SK-N-SH (cell line): ENCODE measurements around the gene ABCC4. TPM values are rescaled to one million over a fixed set of nuclear protein-coding genes. Genes with fewer than 3 reads are reported as not detected.

ENCODE experiments used
- CTCF ChIA-PET: fragments of 300-600, 350-600 bp; formaldehyde crosslinking; extraction: SDS; loops from one replicate; lab custom pipeline; 2021; lab: Yijun Ruan, JAX
- POLR2A ChIA-PET: fragments of 350-600 bp; sonication (Branson Sonifier 250); formaldehyde crosslinking; extraction: SDS; loops from one replicate; lab custom pipeline; 2020; ENCODE audit warnings: antibody characterized with exemption, inconsistent platforms; lab: Yijun Ruan, JAX
- DNase-seq: peaks from one replicate; pipeline ENCODE4 v3.0.0; 2012
- H2AFZ ChIP-seq: fragments of 200-600 bp; sonication (generic); 2 replicates; pipeline ENCODE4 v1.8.1; 2016; ENCODE audit warnings: antibody characterized with exemption, mild to moderate bottlenecking, low read depth
- H3F3A ChIP-seq: fragments of 200-600 bp; sonication (generic); replicated peaks from 2 replicates; pipeline ENCODE3; 2016; ENCODE audit warnings: antibody characterized with exemption, mild to moderate bottlenecking; ENCODE audit not compliant: insufficient read depth
- H3K27ac ChIP-seq, 2 experiments: fragments of 200-500 bp in 1 of 2; fragments of 200-600 bp in 1 of 2; sonication (Bioruptor generic) in 1 of 2; sonication (generic), shearing (Covaris generic) in 1 of 2; 2 replicates each; pipeline versions ENCODE4 v1.5.1 to v1.6.1; 2014 to 2016; ENCODE audit warnings: low read depth in 2 of 2, inconsistent platforms in 1 of 2, low read length in 1 of 2, mild to moderate bottlenecking in 1 of 2, mixed read lengths in 1 of 2
- H3K27me3 ChIP-seq: fragments of 200-600 bp; sonication (generic), shearing (Covaris generic); 2 replicates; pipeline ENCODE4 v1.6.1; 2016; ENCODE audit warnings: mixed run types; ENCODE audit not compliant: insufficient read depth
- H3K36me3 ChIP-seq, 2 experiments: fragments of 200-500 bp in 1 of 2; fragments of 200-600 bp in 1 of 2; sonication (Bioruptor generic) in 1 of 2; sonication (generic) in 1 of 2; replicated peaks in 1 of 2; 2 replicates each; pipeline versions ENCODE3 to v1.5.1; 2014 to 2016; ENCODE audit warnings: low read length in 1 of 2, mild to moderate bottlenecking in 1 of 2; ENCODE audit not compliant: insufficient read depth in 2 of 2, control insufficient read depth in 1 of 2
- H3K4me1 ChIP-seq, 2 experiments: fragments of 200-500 bp in 1 of 2; fragments of 200-600 bp in 1 of 2; sonication (Bioruptor generic) in 1 of 2; sonication (generic), shearing (Covaris generic) in 1 of 2; 2 replicates each; pipeline versions ENCODE4 v1.5.1 to v1.6.1; 2014 to 2016; ENCODE audit warnings: low read depth in 1 of 2, low read length in 1 of 2, mixed run types in 1 of 2; ENCODE audit not compliant: insufficient read depth in 2 of 2, control insufficient read depth in 1 of 2
- H3K4me2 ChIP-seq: fragments of 200-600 bp; sonication (generic), shearing (Covaris generic); 2 replicates; pipeline ENCODE4 v1.6.1; 2017; ENCODE audit warnings: mixed run types
- H3K4me3 ChIP-seq, 2 experiments: fragments of 200-500 bp in 1 of 2; fragments of 200-600 bp in 1 of 2; sonication (Bioruptor generic) in 1 of 2; sonication (generic), shearing (Covaris generic) in 1 of 2; 2 replicates each; pipeline versions ENCODE4 v1.5.1 to v1.8.1; 2014 to 2016; ENCODE audit warnings: low read depth in 2 of 2, inconsistent platforms in 1 of 2, low read length in 1 of 2, mild to moderate bottlenecking in 1 of 2, mixed read lengths in 1 of 2, moderate library complexity in 1 of 2
- H3K79me2 ChIP-seq: fragments of 200-600 bp; sonication (generic); 2 replicates; pipeline ENCODE4 v1.8.1; 2017; ENCODE audit warnings: mild to moderate bottlenecking; ENCODE audit not compliant: insufficient read depth
- H3K9ac ChIP-seq: fragments of 200-600 bp; sonication (generic); 2 replicates; pipeline ENCODE4 v1.6.1; 2017; ENCODE audit warnings: mixed run types
- H3K9me2 ChIP-seq: fragments of 200-600 bp; sonication (generic); 2 replicates; pipeline ENCODE4 v1.6.1; 2017; ENCODE audit warnings: mixed run types
- H3K9me3 ChIP-seq: fragments of 200-600 bp; sonication (generic); 2 replicates; pipeline ENCODE4 v1.6.1; 2017; ENCODE audit warnings: mixed run types, mild to moderate bottlenecking, moderate library complexity
- H4K20me1 ChIP-seq: fragments of 200-600 bp; sonication (generic); 2 replicates; pipeline ENCODE4 v1.6.1; 2017; ENCODE audit warnings: mild to moderate bottlenecking, mixed run types; ENCODE audit not compliant: insufficient read depth
- EZH2phosphoT487 ChIP-seq: fragments of 200-600 bp; sonication (generic); IDR thresholded peaks from 2 replicates; pipeline ENCODE4 v1.6.1; 2017; ENCODE audit warnings: low read depth, mixed run types, mild to moderate bottlenecking, antibody characterized with exemption, moderate library complexity, borderline replicate concordance
- JUND ChIP-seq: IDR thresholded peaks from 2 replicates; pipeline ENCODE4 v1.4.0; 2012
- MAX ChIP-seq: IDR thresholded peaks from 2 replicates; pipeline ENCODE4 v1.4.0; 2012; ENCODE audit warnings: low read depth
- NFIC ChIP-seq: IDR thresholded peaks from 2 replicates; pipeline ENCODE4 v1.4.0; 2012; ENCODE audit warnings: borderline replicate concordance
- PBX3 ChIP-seq: IDR thresholded peaks from 2 replicates; pipeline ENCODE4; 2012
- POLR2AphosphoS5 ChIP-seq: IDR thresholded peaks from 2 replicates; pipeline ENCODE4 v1.6.1; 2012; ENCODE audit warnings: low read depth, low read length
- RAD21 ChIP-seq: IDR thresholded peaks from 2 replicates; pipeline ENCODE4 v1.6.1; 2012; ENCODE audit warnings: mild to moderate bottlenecking, low read length
- RFX5 ChIP-seq: IDR thresholded peaks from 2 replicates; pipeline ENCODE4 v1.6.1; 2012; ENCODE audit warnings: mild to moderate bottlenecking, improper control_type of control experiment, low read length
- RXRA ChIP-seq: IDR thresholded peaks from 2 replicates; pipeline ENCODE4 v1.4.0; 2012; ENCODE audit warnings: low read depth, mild to moderate bottlenecking, borderline replicate concordance
- SIN3A ChIP-seq: IDR thresholded peaks from 2 replicates; pipeline ENCODE4 v1.6.1; 2012; ENCODE audit warnings: low read depth, mild to moderate bottlenecking, low read length, moderate library complexity, borderline replicate concordance
- SMC3 ChIP-seq: IDR thresholded peaks from 2 replicates; pipeline ENCODE4 v1.6.1; 2012; ENCODE audit warnings: low read depth, low read length, improper control_type of control experiment
- TAF1 ChIP-seq: IDR thresholded peaks from 2 replicates; pipeline ENCODE4 v1.6.1; 2012; ENCODE audit warnings: low read depth, mild to moderate bottlenecking, low read length, moderate library complexity, borderline replicate concordance
- TCF12 ChIP-seq: IDR thresholded peaks from 2 replicates; pipeline ENCODE4 v1.4.0; 2012
- TEAD4 ChIP-seq: IDR thresholded peaks from 2 replicates; pipeline ENCODE4 v1.4.0; 2012; ENCODE audit warnings: mild to moderate bottlenecking, borderline replicate concordance; ENCODE audit not compliant: insufficient read depth
- USF2 ChIP-seq: fragments of 150-350 bp; IDR thresholded peaks from 2 replicates; pipeline ENCODE4 v1.6.1; 2017; ENCODE audit warnings: antibody characterized with exemption, low read length, low read depth, borderline replicate concordance
- WGBS: methylation state at CpG from one replicate; pipeline ENCODE4 v1.1.6; 2017; ENCODE audit warnings: low lambda C conversion rate; 5-methylcytosine and 5-hydroxymethylcytosine counted together
- polyA plus RNA-seq, 3 experiments: library from polyadenylated mRNA; depleted of rRNA; stranded (reverse); fragments of >200 nt; gene quantifications; 2 replicates each; pipeline ENCODE4 v1.2.3, GENCODE V29; 2012
- TF ChIP-seq, protein P1 (sequence below): IDR thresholded peaks from 2 replicates; pipeline ENCODE4 v1.6.1; 2012; ENCODE audit warnings: mild to moderate bottlenecking, low read depth, low read length, moderate library complexity

Gene ABCC4
- polyA plus RNA-seq, 1 of the 3 experiments (the other 2 are of a cell fraction), result 7.8 TPM

GRCh38 chr13:95083066-95083465, 218.2 kb downstream of the ABCC4 start:
- DNase-seq, result no peak
- ChIA-PET POLR2A (no interaction called here), CTCF (interaction anchor here (1.2 kb wide), 1 partner anchor 9 kb away, joined by 3 read pairs; no protein-coding TSS in a partner anchor)
- Histone ChIP-seq H3F3A (peaks cover 16% of the 10 kb centered on the region), H3K4me1 (no peaks in the 10 kb centered on the region), H3K9me2 (no peaks in the 10 kb centered on the region), H3K4me2 (no peak overlapping the region), H4K20me1 (no peaks in the 10 kb centered on the region), H3K27ac (no peak overlapping the region), H3K36me3 (no peaks in the 10 kb centered on the region), H3K9ac (no peak overlapping the region), H2AFZ (no peak overlapping the region), H3K79me2 (no peaks in the 10 kb centered on the region), H3K9me3 (no peaks in the 10 kb centered on the region), H3K4me3 (no peak overlapping the region), H3K27me3 (no peaks in the 10 kb centered on the region)
- no peak for TF ChIP-seq POLR2AphosphoS5
- TF ChIP-seq JUND, result no peak
- no peak for TF ChIP-seq TCF12
- TF ChIP-seq SMC3, result no peak
- no peak for TF ChIP-seq MAX
- no peak for TF ChIP-seq SIN3A
- no peak for TF ChIP-seq RFX5
- TF ChIP-seq RAD21, result no peak
- TF ChIP-seq, protein P1, sequence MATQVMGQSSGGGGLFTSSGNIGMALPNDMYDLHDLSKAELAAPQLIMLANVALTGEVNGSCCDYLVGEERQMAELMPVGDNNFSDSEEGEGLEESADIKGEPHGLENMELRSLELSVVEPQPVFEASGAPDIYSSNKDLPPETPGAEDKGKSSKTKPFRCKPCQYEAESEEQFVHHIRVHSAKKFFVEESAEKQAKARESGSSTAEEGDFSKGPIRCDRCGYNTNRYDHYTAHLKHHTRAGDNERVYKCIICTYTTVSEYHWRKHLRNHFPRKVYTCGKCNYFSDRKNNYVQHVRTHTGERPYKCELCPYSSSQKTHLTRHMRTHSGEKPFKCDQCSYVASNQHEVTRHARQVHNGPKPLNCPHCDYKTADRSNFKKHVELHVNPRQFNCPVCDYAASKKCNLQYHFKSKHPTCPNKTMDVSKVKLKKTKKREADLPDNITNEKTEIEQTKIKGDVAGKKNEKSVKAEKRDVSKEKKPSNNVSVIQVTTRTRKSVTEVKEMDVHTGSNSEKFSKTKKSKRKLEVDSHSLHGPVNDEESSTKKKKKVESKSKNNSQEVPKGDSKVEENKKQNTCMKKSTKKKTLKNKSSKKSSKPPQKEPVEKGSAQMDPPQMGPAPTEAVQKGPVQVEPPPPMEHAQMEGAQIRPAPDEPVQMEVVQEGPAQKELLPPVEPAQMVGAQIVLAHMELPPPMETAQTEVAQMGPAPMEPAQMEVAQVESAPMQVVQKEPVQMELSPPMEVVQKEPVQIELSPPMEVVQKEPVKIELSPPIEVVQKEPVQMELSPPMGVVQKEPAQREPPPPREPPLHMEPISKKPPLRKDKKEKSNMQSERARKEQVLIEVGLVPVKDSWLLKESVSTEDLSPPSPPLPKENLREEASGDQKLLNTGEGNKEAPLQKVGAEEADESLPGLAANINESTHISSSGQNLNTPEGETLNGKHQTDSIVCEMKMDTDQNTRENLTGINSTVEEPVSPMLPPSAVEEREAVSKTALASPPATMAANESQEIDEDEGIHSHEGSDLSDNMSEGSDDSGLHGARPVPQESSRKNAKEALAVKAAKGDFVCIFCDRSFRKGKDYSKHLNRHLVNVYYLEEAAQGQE, result no peak
- WGBS, result 97% methylated on average over 7 of the region's 7 CpGs

GRCh38 chr13:95075506-95075905, 225.7 kb downstream of the ABCC4 start:
- Histone ChIP-seq H3K9me3 (no peaks in the 10 kb centered on the region), H2AFZ (no peak overlapping the region), H3K27me3 (no peaks in the 10 kb centered on the region), H3K9ac (no peak overlapping the region), H3K36me3 (peaks cover 0 to 6% of the 10 kb centered on the region in 2 experiments), H3K27ac (no peak overlapping the region), H4K20me1 (no peaks in the 10 kb centered on the region), H3K4me3 (no peak overlapping the region), H3F3A (no peaks in the 10 kb centered on the region), H3K9me2 (no peaks in the 10 kb centered on the region), H3K4me2 (no peak overlapping the region), H3K4me1 (no peaks in the 10 kb centered on the region), H3K79me2 (no peaks in the 10 kb centered on the region)
- POLR2A ChIA-PET, result no interaction called here
- 89% methylated on average over 3 of the region's 5 CpGs for WGBS
- no peak for DNase-seq
- CTCF ChIA-PET, result interaction anchor here (1.4 kb wide), 1 partner anchor 9 kb away, joined by 3 read pairs; no protein-coding TSS in a partner anchor
- no peak for TF ChIP-seq TAF1
- TF ChIP-seq MAX, result no peak
- TF ChIP-seq RXRA, result no peak
- TF ChIP-seq, protein P1, result no peak
- TF ChIP-seq RFX5, result no peak
- TF ChIP-seq PBX3, result no peak
- TF ChIP-seq TEAD4, result no peak
- no peak for TF ChIP-seq EZH2phosphoT487
- TF ChIP-seq USF2, result no peak
- no peak for TF ChIP-seq NFIC
- TF ChIP-seq RAD21, result no peak
- no peak for TF ChIP-seq SMC3
